Endothelial cell of umbilical vein (primary cell): Measurements from ENCODE around the gene MBOAT2. TPM values are rescaled to one million over a fixed set of nuclear protein-coding genes. Genes with fewer than 3 reads are reported as not detected.

Source experiments
- BruUV-seq: library from RNA; stranded (reverse); fragments of 400-500 nt; replicated peaks from 2 replicates; lab custom pipeline; 2021; lab: Mats Ljungman, UMichigan
- CTCF ChIA-PET: fragments of 300-600, 350-600 bp; sonication (Branson Sonifier 250); formaldehyde crosslinking; loops from one replicate; lab custom pipeline; 2021; ENCODE audit warnings: antibody characterized with exemption, inconsistent platforms; lab: Charles Lee
- POLR2A ChIA-PET: fragments of 300-600, 350-600 bp; sonication (Branson Sonifier 250); formaldehyde crosslinking; loops from one replicate; lab custom pipeline; 2021; ENCODE audit warnings: antibody characterized with exemption, inconsistent platforms; lab: Charles Lee
- DNase-seq: peaks from one replicate; pipeline ENCODE4 v3.0.0-alpha.2; 2011; ENCODE audit warnings: low read depth, low spot score
- FAIRE-seq: peaks from 2 replicates; lab custom pipeline; 2011; peaks lifted over from hg19 to GRCh38; lab: Jason Lieb, UNC
- H2AFZ ChIP-seq: 2 replicates; pipeline ENCODE4 v1.6.0; 2012; ENCODE audit warnings: low read depth, low read length, control low read depth, inconsistent platforms
- H3K27ac ChIP-seq: 2 replicates; pipeline ENCODE4 v1.5.1; 2011; ENCODE audit warnings: low read depth, mild to moderate bottlenecking, control low read depth, low read length, moderate library complexity; ENCODE audit not compliant: insufficient read depth
- H3K27me3 ChIP-seq, 2 experiments: 2 replicates each; pipeline versions ENCODE4 v1.6.0 to v1.6.1; 2011; ENCODE audit warnings: low read length in 2 of 2, mixed read lengths in 1 of 2; ENCODE audit not compliant: control insufficient read depth in 2 of 2, insufficient read depth in 2 of 2
- H3K36me3 ChIP-seq, 2 experiments: 2 replicates in 1 of 2; 3 replicates in 1 of 2; pipeline ENCODE4 v1.5.1; 2011; ENCODE audit warnings: low read length in 2 of 2, mild to moderate bottlenecking in 1 of 2, moderate library complexity in 1 of 2; ENCODE audit not compliant: control insufficient read depth in 2 of 2, insufficient read depth in 2 of 2; ENCODE audit errors: extremely low read depth in 1 of 2
- H3K4me1 ChIP-seq: 3 replicates; pipeline ENCODE4 v1.5.1; 2011; ENCODE audit warnings: mild to moderate bottlenecking, low read length; ENCODE audit not compliant: control insufficient read depth, insufficient read depth; ENCODE audit errors: extremely low read depth
- H3K4me2 ChIP-seq: 2 replicates; pipeline ENCODE4 v1.6.1; 2011; ENCODE audit warnings: low read length, control low read depth, mixed read lengths; ENCODE audit not compliant: insufficient read depth
- H3K4me3 ChIP-seq, 3 experiments: fragments of 200-600 bp in 1 of 3; sonication (generic), shearing (Covaris generic) in 1 of 3; replicated peaks in 1 of 3; 2 replicates each; pipeline ENCODE4 v1.5.1; 2011 to 2016; ENCODE audit warnings: control low read depth in 3 of 3, low read length in 3 of 3, mild to moderate bottlenecking in 2 of 3, inconsistent platforms in 1 of 3, low read depth in 1 of 3, moderate library complexity in 1 of 3; ENCODE audit not compliant: insufficient read depth in 1 of 3
- H3K79me2 ChIP-seq: 2 replicates; pipeline ENCODE4 v1.6.0; 2012; ENCODE audit warnings: low read length, inconsistent platforms; ENCODE audit not compliant: control insufficient read depth, insufficient read depth
- H3K9ac ChIP-seq: replicated peaks from 2 replicates; pipeline ENCODE3; 2011; ENCODE audit warnings: low read length, control low read depth; ENCODE audit not compliant: insufficient read depth; ENCODE audit errors: extremely low read depth
- H3K9me1 ChIP-seq: replicated peaks from 3 replicates; pipeline ENCODE4 v1.6.0; 2011; ENCODE audit warnings: mild to moderate bottlenecking, low read length; ENCODE audit not compliant: control insufficient read depth, insufficient read depth; ENCODE audit errors: extremely low read depth
- H3K9me3 ChIP-seq: replicated peaks from 2 replicates; pipeline ENCODE4 v1.5.1; 2012; ENCODE audit warnings: low read length, inconsistent platforms; ENCODE audit not compliant: control insufficient read depth, insufficient read depth
- H4K20me1 ChIP-seq: replicated peaks from 2 replicates; pipeline ENCODE3; 2011; ENCODE audit warnings: mild to moderate bottlenecking, low read length; ENCODE audit not compliant: control insufficient read depth, insufficient read depth; ENCODE audit errors: extremely low read depth
- EZH2 ChIP-seq: IDR thresholded peaks from 2 replicates; pipeline ENCODE4 v1.6.1; 2012; ENCODE audit warnings: borderline replicate concordance, low read depth, mild to moderate bottlenecking, moderate library complexity, low read length, inconsistent platforms; ENCODE audit not compliant: severe bottlenecking
- FOS ChIP-seq: IDR thresholded peaks from 2 replicates; pipeline ENCODE4 v1.6.1; 2011; ENCODE audit warnings: mild to moderate bottlenecking, low read length, moderate library complexity, borderline replicate concordance; ENCODE audit not compliant: insufficient read depth
- GATA2 ChIP-seq: IDR thresholded peaks from 2 replicates; pipeline ENCODE4 v1.7.0; 2011; ENCODE audit warnings: low read depth, mild to moderate bottlenecking, moderate library complexity, mixed read lengths, low read length; ENCODE audit not compliant: insufficient read length, insufficient read depth
- JUN ChIP-seq: IDR thresholded peaks from 2 replicates; pipeline ENCODE4 v1.6.1; 2011; ENCODE audit warnings: borderline replicate concordance, low read depth; ENCODE audit not compliant: insufficient read length, insufficient read depth
- MAX ChIP-seq: IDR thresholded peaks from 2 replicates; pipeline ENCODE4 v1.6.1; 2011; ENCODE audit not compliant: insufficient read depth, insufficient read length
- POLR2A ChIP-seq: IDR thresholded peaks from 2 replicates; pipeline ENCODE4 v1.6.1; 2012; ENCODE audit warnings: low read depth, mild to moderate bottlenecking, control low read depth, low read length
- POLR2AphosphoS5 ChIP-seq: IDR thresholded peaks from 2 replicates; pipeline ENCODE4 v1.6.1; 2012; ENCODE audit warnings: low read depth, mild to moderate bottlenecking, control low read depth, low read length, moderate library complexity; ENCODE audit not compliant: insufficient read depth
- dilution Hi-C: fragments of 300-500 bp; cut with MboI; formaldehyde crosslinking; loops from one replicate; pipeline ENCODE4 v1.15.0; 2019; ENCODE audit warnings: low sequenced_read_pairs; ENCODE audit not compliant: extremely low pct_ligation_motif_present
- intact Hi-C: fragments of 100-400 bp; cut with micrococcal nuclease; formaldehyde crosslinking; loops from one replicate; pipeline ENCODE4 v1.10.0; 2022
- polyA plus RNA-seq, 4 experiments: library from polyadenylated mRNA; depleted of rRNA in 3 of 4; stranded (reverse) in 3 of 4; unstranded in 1 of 4; fragments of >200 nt; gene quantifications; 2 replicates each; pipeline versions ENCODE4 v1.2.1 to v1.2.3, GENCODE V29; 2011 to 2012; ENCODE audit warnings: missing spikeins in 1 of 4
- total RNA-seq: library from RNA; stranded (reverse); gene quantifications from 2 replicates; pipeline ENCODE4 v1.2.3, GENCODE V29; 2021

Gene MBOAT2
- total and polyA plus RNA-seq, 2 donors (not counting 3 experiments of a cell fraction or from before 2014, with no cell fraction given), result 10.9 to 22.1 TPM

DNA sequence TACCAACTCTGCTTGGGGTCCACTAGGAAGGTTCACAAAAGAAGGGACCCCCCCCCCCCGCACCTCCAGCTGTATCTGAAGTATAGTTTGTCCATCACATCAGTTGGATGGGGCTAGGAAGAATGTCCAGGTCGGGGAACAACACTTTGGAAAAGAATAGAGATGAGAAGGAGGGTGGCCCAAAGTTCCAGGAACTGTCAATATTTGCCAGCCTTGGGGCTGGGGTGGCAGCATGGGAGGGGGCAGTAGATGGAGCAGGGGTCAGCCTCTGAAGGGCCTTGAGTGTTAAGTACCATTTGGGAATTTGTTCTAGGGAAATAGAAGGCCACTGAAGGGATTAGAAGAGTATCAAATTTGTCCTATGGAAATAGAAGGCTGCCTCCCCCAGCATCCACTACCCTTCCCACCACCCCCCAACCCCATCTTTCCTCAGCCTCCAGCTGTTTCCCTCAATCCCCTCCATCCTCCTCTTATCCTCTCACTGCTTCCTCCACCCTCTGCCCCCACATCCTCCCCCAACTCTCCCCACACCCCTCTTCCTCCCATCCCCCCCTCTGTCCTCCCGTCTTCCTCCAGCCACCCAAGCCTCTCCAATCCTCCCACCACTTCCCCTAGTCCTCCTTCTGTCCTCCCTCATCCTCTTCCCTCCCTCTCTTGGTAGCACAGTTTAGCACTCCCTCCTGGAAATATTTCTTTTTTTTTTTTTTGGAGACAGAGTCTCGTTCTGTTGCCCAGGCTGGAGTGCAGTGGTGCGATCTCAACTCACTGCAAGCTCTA lies 164.1 kb downstream of the MBOAT2 start:
- ChIA-PET POLR2A (interaction anchor here (0.7 kb wide), 1 partner anchor 21 kb away, joined by 5 read pairs; no protein-coding TSS in a partner anchor), CTCF (no interaction called here)
- peaks cover 23% of the 10 kb centered on the region for H3K79me2 ChIP-seq
- no peaks in the 10 kb centered on the region for H3K36me3 ChIP-seq
- H3K4me2 ChIP-seq, result no peak overlapping the region
- TF ChIP-seq POLR2A (no peak), GATA2 (no peak), FOS (no peak), JUN (no peak), MAX (no peak), POLR2AphosphoS5 (no peak), EZH2 (no peak)
- no peaks in the 10 kb centered on the region for H3K9me3 ChIP-seq
- H3K9ac ChIP-seq, result no peak overlapping the region
- BruUV-seq, result no TSS peak
- FAIRE-seq (no peak), DNase-seq (no peak)
- no peak overlapping the region for H3K4me3 ChIP-seq
- peaks cover 9% of the 10 kb centered on the region for H3K4me1 ChIP-seq
- H4K20me1 ChIP-seq, result no peaks in the 10 kb centered on the region
- H2AFZ ChIP-seq, result no peak overlapping the region
- intact Hi-C loops (no loop called here), dilution Hi-C loops (no loop called here)
- no peaks in the 10 kb centered on the region for H3K9me1 ChIP-seq
- no peak overlapping the region for H3K27ac ChIP-seq
- H3K27me3 ChIP-seq, result peaks cover 3% of the 10 kb centered on the region in 2 experiments
